Activated CD4-positive, alpha-beta memory T cell treated with anti-CD3 and anti-CD28 coated beads, Interleukin-2, amount 10 ng/mL, durations not matched to agents 7 days and 5 days (primary cell): ENCODE data around the gene CPE. TPM values are rescaled to one million over a fixed set of nuclear protein-coding genes. Genes with fewer than 3 reads are reported as not detected.

ENCODE experiments used
- CTCF ChIA-PET: fragments of 350-600 bp; sonication (Branson Sonifier 250); formaldehyde crosslinking; loops from one replicate; lab custom pipeline; 2021; ENCODE audit warnings: antibody characterized with exemption, inconsistent platforms; lab: Charles Lee
- POLR2A ChIA-PET: fragments of 350-600 bp; sonication (Branson Sonifier 250); formaldehyde crosslinking; loops from one replicate; lab custom pipeline; 2021; ENCODE audit warnings: antibody characterized with exemption; lab: Charles Lee
- DNase-seq: peaks from one replicate; pipeline ENCODE4 v3.0.0-alpha.2; 2020
- H3K27ac Mint-ChIP-seq: one replicate; pipeline ENCODE4 v1.8.0; 2021; ENCODE audit warnings: mild to moderate bottlenecking, mixed read lengths
- H3K27me3 Mint-ChIP-seq: one replicate; pipeline ENCODE4 v1.8.0; 2021; ENCODE audit warnings: mixed read lengths
- H3K36me3 Mint-ChIP-seq: one replicate; pipeline ENCODE4 v1.8.0; 2021; ENCODE audit warnings: low read depth, mixed read lengths
- H3K4me1 Mint-ChIP-seq: one replicate; pipeline ENCODE4 v1.8.0; 2021; ENCODE audit warnings: mixed read lengths
- H3K4me3 Mint-ChIP-seq: one replicate; pipeline ENCODE4 v1.8.0; 2021; ENCODE audit warnings: mild to moderate bottlenecking, mixed read lengths
- H3K9me3 Mint-ChIP-seq: one replicate; pipeline ENCODE4 v1.8.0; 2021; ENCODE audit warnings: mixed read lengths
- total RNA-seq, 2 experiments: library from RNA; stranded (reverse); gene quantifications; one replicate each; pipeline ENCODE4 v1.2.3, GENCODE V29; 2021

The CPE gene
- total RNA-seq, 2 experiments from 2014 or later = not detected

- Mint-ChIP-seq H3K4me3 (no peak overlapping the region), H3K27me3 (peaks cover 18% of the 10 kb centered on the region), H3K4me1 (no peaks in the 10 kb centered on the region), H3K9me3 (no peaks in the 10 kb centered on the region), H3K36me3 (no peaks in the 10 kb centered on the region), H3K27ac (no peak overlapping the region)
- no peak for DNase-seq
- ChIA-PET POLR2A (no interaction called here), CTCF (no interaction called here)
These were observed 14.9 kb downstream of the CPE start for GRCh38 chr4:165393704-165394103.

GRCh38 chr4:165394275-165394674, 15.5 kb downstream of the CPE start:
- DNase-seq = no peak
- ChIA-PET POLR2A (no interaction called here), CTCF (interaction anchor here (1.3 kb wide), 1 partner anchor 263 kb away, joined by 3 read pairs; no protein-coding TSS in a partner anchor)
- H3K4me1 Mint-ChIP-seq = no peaks in the 10 kb centered on the region
- no peaks in the 10 kb centered on the region for H3K36me3 Mint-ChIP-seq
- H3K4me3 Mint-ChIP-seq = no peak overlapping the region
- peaks cover 18% of the 10 kb centered on the region for H3K27me3 Mint-ChIP-seq
- H3K9me3 Mint-ChIP-seq = no peaks in the 10 kb centered on the region
- H3K27ac Mint-ChIP-seq = no peak overlapping the region

- peaks cover 15% of the 10 kb centered on the region for H3K27me3 Mint-ChIP-seq
- no peak for DNase-seq
- no peaks in the 10 kb centered on the region for H3K4me1 Mint-ChIP-seq
- H3K9me3 Mint-ChIP-seq = no peaks in the 10 kb centered on the region
- H3K4me3 Mint-ChIP-seq = no peak overlapping the region
- POLR2A ChIA-PET = no interaction called here
- H3K36me3 Mint-ChIP-seq = no peaks in the 10 kb centered on the region
- CTCF ChIA-PET = no interaction called here
- no peak overlapping the region for H3K27ac Mint-ChIP-seq
These were observed 19.8 kb downstream of the CPE start for GRCh38 chr4:165398570-165398969.

DNA sequence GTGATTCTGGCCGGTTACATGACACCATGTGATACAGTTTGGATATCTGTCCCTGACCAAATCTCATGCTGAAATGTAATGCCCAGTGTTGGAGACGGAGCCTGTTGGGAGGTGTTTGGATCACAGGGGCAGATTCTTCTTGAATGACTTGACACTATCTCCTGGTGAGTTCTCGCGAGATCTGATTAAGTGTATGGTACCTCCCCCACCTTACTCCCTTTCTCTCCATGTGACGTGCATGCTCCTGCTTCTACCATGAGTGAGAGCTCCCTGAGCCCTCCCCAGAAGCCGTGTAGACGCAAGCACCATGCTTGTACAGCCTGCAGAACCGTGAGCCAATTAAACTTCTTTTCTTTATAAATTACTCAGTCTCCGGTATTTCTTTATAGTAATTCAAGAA, 23.6 kb downstream of the CPE start:
- CTCF ChIA-PET = interaction anchor here (1.5 kb wide), 1 partner anchor 271 kb away, joined by 3 read pairs; no protein-coding TSS in a partner anchor
- no peaks in the 10 kb centered on the region for H3K4me1 Mint-ChIP-seq
- H3K4me3 Mint-ChIP-seq = no peak overlapping the region

DNA sequence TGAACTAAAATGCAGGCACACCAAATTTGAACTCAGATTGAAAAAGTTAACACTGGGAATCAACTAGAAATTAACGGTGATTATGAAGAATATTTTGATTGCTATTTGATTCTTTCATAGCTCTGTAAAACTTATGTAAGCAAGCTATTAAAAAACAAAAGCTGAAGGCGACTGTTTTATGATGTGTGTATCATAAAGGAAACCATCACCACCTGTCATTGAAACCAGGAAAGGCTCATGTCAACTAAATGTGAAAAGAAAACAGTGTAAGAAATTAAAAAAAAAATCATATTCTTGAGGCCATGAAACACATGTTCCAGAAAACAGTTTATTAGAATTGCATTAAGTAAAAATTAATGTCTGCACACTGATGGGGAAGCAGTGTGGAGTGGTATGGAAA, 24.2 kb downstream of the CPE start:
- Mint-ChIP-seq H3K27me3 (peaks cover 17% of the 10 kb centered on the region), H3K4me1 (no peaks in the 10 kb centered on the region), H3K9me3 (no peaks in the 10 kb centered on the region), H3K4me3 (no peak overlapping the region), H3K27ac (no peak overlapping the region), H3K36me3 (no peaks in the 10 kb centered on the region)
- no peak for DNase-seq
- POLR2A ChIA-PET = no interaction called here
- CTCF ChIA-PET = interaction anchor here (0.7 kb wide), 1 partner anchor 193 kb away, joined by 3 read pairs; no protein-coding TSS in a partner anchor

More for the DNA sequence above, 23.6 kb downstream of the CPE start:
- no peaks in the 10 kb centered on the region for H3K36me3 Mint-ChIP-seq
- no peak for DNase-seq
- no peaks in the 10 kb centered on the region for H3K9me3 Mint-ChIP-seq
- H3K27ac Mint-ChIP-seq = no peak overlapping the region
- POLR2A ChIA-PET = no interaction called here
- H3K27me3 Mint-ChIP-seq = peaks cover 15% of the 10 kb centered on the region

GRCh38 chr4:165403637-165404036, 24.8 kb downstream of the CPE start:
- Mint-ChIP-seq H3K4me3 (no peak overlapping the region), H3K36me3 (no peaks in the 10 kb centered on the region), H3K27me3 (peaks cover 17% of the 10 kb centered on the region), H3K4me1 (no peaks in the 10 kb centered on the region), H3K9me3 (no peaks in the 10 kb centered on the region), H3K27ac (no peak overlapping the region)
- ChIA-PET POLR2A (no interaction called here), CTCF (interaction anchor here (0.7 kb wide), 1 partner anchor 194 kb away, joined by 3 read pairs; no protein-coding TSS in a partner anchor)
- DNase-seq = no peak

GRCh38 chr4:165404080-165404479, 25.3 kb downstream of the CPE start:
- Mint-ChIP-seq H3K9me3 (no peaks in the 10 kb centered on the region), H3K4me1 (no peaks in the 10 kb centered on the region), H3K27me3 (peaks cover 17% of the 10 kb centered on the region), H3K36me3 (no peaks in the 10 kb centered on the region), H3K4me3 (no peak overlapping the region), H3K27ac (no peak overlapping the region)
- DNase-seq = no peak
- ChIA-PET POLR2A (no interaction called here), CTCF (no interaction called here)

GRCh38 chr4:165404696-165405095, 25.9 kb downstream of the CPE start:
- no peak overlapping the region for H3K27ac Mint-ChIP-seq
- H3K4me1 Mint-ChIP-seq = no peaks in the 10 kb centered on the region
- no peak for DNase-seq
- no peaks in the 10 kb centered on the region for H3K9me3 Mint-ChIP-seq
- POLR2A ChIA-PET = no interaction called here
- CTCF ChIA-PET = no interaction called here
- peaks cover 17% of the 10 kb centered on the region for H3K27me3 Mint-ChIP-seq
- H3K36me3 Mint-ChIP-seq = no peaks in the 10 kb centered on the region
- H3K4me3 Mint-ChIP-seq = no peak overlapping the region

GRCh38 chr4:165410214-165410613, 31.4 kb downstream of the CPE start:
- no peaks in the 10 kb centered on the region for H3K4me1 Mint-ChIP-seq
- CTCF ChIA-PET = interaction anchor here (1.6 kb wide), 1 partner anchor 280 kb away, joined by 3 read pairs; no protein-coding TSS in a partner anchor
- POLR2A ChIA-PET = no interaction called here

GRCh38 chr4:165415910-165416309, 37.1 kb downstream of the CPE start:
- H3K27me3 Mint-ChIP-seq = peaks cover 13% of the 10 kb centered on the region
- no peaks in the 10 kb centered on the region for H3K4me1 Mint-ChIP-seq
- no peak overlapping the region for H3K4me3 Mint-ChIP-seq
- ChIA-PET POLR2A (no interaction called here), CTCF (interaction anchor here (1.3 to 2.0 kb wide), 2 partner anchors 78 to 286 kb away, joined by 3 to 4 read pairs; no protein-coding TSS in a partner anchor)
- DNase-seq = no peak
- H3K9me3 Mint-ChIP-seq = no peaks in the 10 kb centered on the region
- no peaks in the 10 kb centered on the region for H3K36me3 Mint-ChIP-seq
- H3K27ac Mint-ChIP-seq = no peak overlapping the region

More at GRCh38 chr4:165410214-165410613, 31.4 kb downstream of the CPE start:
- Mint-ChIP-seq H3K27ac (no peak overlapping the region), H3K9me3 (no peaks in the 10 kb centered on the region), H3K4me3 (no peak overlapping the region), H3K36me3 (no peaks in the 10 kb centered on the region), H3K27me3 (peaks cover 7% of the 10 kb centered on the region)
- no peak for DNase-seq

DNA sequence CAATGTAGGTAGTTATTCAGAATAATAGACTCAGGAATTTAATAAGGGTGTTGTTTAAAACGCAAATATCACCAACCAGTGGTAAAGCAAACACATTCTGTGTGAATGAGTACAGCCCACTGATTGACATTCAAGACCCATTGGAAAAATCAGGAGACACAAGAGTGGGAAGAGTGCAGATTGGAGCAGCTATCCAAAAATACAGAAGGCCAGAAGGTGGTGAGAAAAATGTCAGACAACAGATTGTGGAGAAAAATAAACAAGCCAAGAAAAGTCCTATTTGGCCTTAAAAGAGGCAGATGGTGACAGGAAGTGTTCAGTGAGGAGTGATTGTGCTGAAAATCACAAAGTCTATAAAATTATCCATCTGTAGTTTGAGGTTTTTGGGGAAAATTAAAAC, 39.3 kb downstream of the CPE start:
- H3K9me3 Mint-ChIP-seq = no peaks in the 10 kb centered on the region
- no peak overlapping the region for H3K4me3 Mint-ChIP-seq
- H3K36me3 Mint-ChIP-seq = no peaks in the 10 kb centered on the region
- H3K4me1 Mint-ChIP-seq = no peaks in the 10 kb centered on the region
- H3K27me3 Mint-ChIP-seq = peaks cover 10% of the 10 kb centered on the region
- H3K27ac Mint-ChIP-seq = no peak overlapping the region
- ChIA-PET POLR2A (no interaction called here), CTCF (no interaction called here)
- no peak for DNase-seq

DNA sequence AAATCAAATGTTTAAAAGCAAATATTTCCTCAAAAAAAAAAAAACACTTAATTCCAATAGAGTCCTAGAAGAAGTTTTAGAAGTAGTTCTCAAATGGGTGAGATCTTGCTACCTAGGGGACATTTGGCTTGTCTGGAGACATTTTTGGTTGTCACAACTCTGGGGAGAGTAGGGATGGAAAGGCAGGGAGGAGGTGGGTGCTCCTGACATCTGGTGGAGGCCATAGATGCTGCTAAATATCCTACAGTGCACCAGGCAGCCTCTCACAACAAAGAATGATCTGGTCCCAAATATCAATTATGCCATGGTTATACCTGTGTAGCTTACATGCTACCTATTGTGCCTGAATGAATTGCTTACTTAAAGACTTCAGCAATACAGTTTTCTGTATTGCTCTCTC, 46.8 kb downstream of the CPE start:
- Mint-ChIP-seq H3K4me1 (no peaks in the 10 kb centered on the region), H3K27me3 (peaks cover 4% of the 10 kb centered on the region), H3K36me3 (no peaks in the 10 kb centered on the region), H3K9me3 (no peaks in the 10 kb centered on the region), H3K4me3 (no peak overlapping the region), H3K27ac (no peak overlapping the region)
- CTCF ChIA-PET = no interaction called here
- POLR2A ChIA-PET = no interaction called here
- no peak for DNase-seq

- Mint-ChIP-seq H3K27ac (no peak overlapping the region), H3K4me3 (no peak overlapping the region), H3K27me3 (peaks cover 4% of the 10 kb centered on the region), H3K9me3 (no peaks in the 10 kb centered on the region), H3K4me1 (no peaks in the 10 kb centered on the region), H3K36me3 (no peaks in the 10 kb centered on the region)
- no peak for DNase-seq
- ChIA-PET CTCF (no interaction called here), POLR2A (no interaction called here)
These were observed 47.5 kb downstream of the CPE start for GRCh38 chr4:165426331-165426730.

DNA sequence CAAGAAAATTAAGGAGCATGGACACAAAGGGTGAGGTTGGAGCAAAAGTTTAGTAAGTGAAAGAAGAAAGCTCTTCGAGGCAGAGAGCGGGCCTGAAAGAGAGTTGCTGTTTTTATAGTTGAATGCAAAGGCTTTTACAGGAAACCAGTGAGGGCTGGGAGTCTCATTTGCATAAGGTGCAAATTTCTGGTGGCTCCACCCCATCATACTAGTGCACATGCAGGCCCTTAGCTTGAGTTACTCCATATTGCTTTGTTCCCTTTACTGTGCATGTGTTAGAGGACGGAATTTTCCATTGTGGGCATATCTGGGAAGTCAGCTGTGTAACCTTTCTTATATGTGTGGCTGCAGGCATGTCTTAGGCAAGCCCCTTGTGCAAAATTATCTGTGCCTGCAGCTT, 48.0 kb downstream of the CPE start:
- peaks cover 4% of the 10 kb centered on the region for H3K27me3 Mint-ChIP-seq
- no peaks in the 10 kb centered on the region for H3K4me1 Mint-ChIP-seq
- no peaks in the 10 kb centered on the region for H3K9me3 Mint-ChIP-seq
- H3K4me3 Mint-ChIP-seq = no peak overlapping the region
- H3K36me3 Mint-ChIP-seq = no peaks in the 10 kb centered on the region
- no peak overlapping the region for H3K27ac Mint-ChIP-seq
- CTCF ChIA-PET = no interaction called here
- no peak for DNase-seq
- POLR2A ChIA-PET = no interaction called here
